PFSK-1 (cell line): ENCODE data around the gene TCOF1.

Source experiments
- FOXP2 ChIP-seq: optimal IDR thresholded peaks from 2 replicates; pipeline ENCODE3; 2011; ENCODE audit warnings: borderline replicate concordance, control low read depth, inconsistent platforms; ENCODE audit not compliant: insufficient read depth; ENCODE audit errors: extremely low read length, extremely low read depth
- POLR2AphosphoS5 ChIP-seq: IDR thresholded peaks from 2 replicates; pipeline ENCODE4 v1.6.1; 2012; ENCODE audit warnings: low read depth, mild to moderate bottlenecking, control low read depth, low read length, moderate library complexity
- REST ChIP-seq, 2 experiments: IDR thresholded peaks; 2 replicates each; pipeline versions ENCODE4 v1.6.1 to v1.8.0; 2011 to 2012; ENCODE audit warnings: low read depth in 2 of 2, low read length in 2 of 2, control low read depth in 1 of 2, inconsistent platforms in 1 of 2, mild to moderate bottlenecking in 1 of 2, moderate library complexity in 1 of 2; ENCODE audit not compliant: insufficient read depth in 1 of 2
- SIN3A ChIP-seq: IDR thresholded peaks from 2 replicates; pipeline ENCODE4 v1.6.1; 2012; ENCODE audit warnings: mild to moderate bottlenecking, low read length, moderate library complexity, borderline replicate concordance; ENCODE audit not compliant: insufficient read depth
- TAF1 ChIP-seq: IDR thresholded peaks from 2 replicates; pipeline ENCODE4 v1.6.1; 2012; ENCODE audit warnings: low read length, control low read depth, borderline replicate concordance; ENCODE audit not compliant: insufficient read depth

The TCOF1 gene

GRCh38 chr5:150319484-150319790 is 38.1 kb upstream of the TCOF1 start:
- no peak for TF ChIP-seq SIN3A

- no peak for TF ChIP-seq TAF1
- no peak; the same call in 1 of the 2 replicates for TF ChIP-seq SIN3A
- TF ChIP-seq POLR2AphosphoS5 = no peak
Measured at GRCh38 chr5:150320044-150320613, 37.4 kb upstream of the TCOF1 start.

GRCh38 chr5:150321211-150321610 is 36.3 kb upstream of the TCOF1 start:
- TF ChIP-seq POLR2AphosphoS5 = no peak
- TF ChIP-seq SIN3A = no peak
- TF ChIP-seq TAF1 = no peak

- no peak for TF ChIP-seq SIN3A
Measured at GRCh38 chr5:150321784-150322183, 35.7 kb upstream of the TCOF1 start.

GRCh38 chr5:150322202-150322601 is 35.3 kb upstream of the TCOF1 start:
- TF ChIP-seq TAF1 = no peak
- TF ChIP-seq FOXP2 = no peak
- no peak for TF ChIP-seq POLR2AphosphoS5

- no peak for TF ChIP-seq REST (IDR thresholded peaks at IDR 0.05; ENCODE audit: insufficient read depth in 1 of 2, low read depth in 2 of 2, low read length in 2 of 2)
- no peak for TF ChIP-seq SIN3A
- no peak for TF ChIP-seq POLR2AphosphoS5
- no peak for TF ChIP-seq TAF1
- TF ChIP-seq FOXP2 = no peak
Measured at GRCh38 chr5:150323092-150323491, 34.4 kb upstream of the TCOF1 start.

- TF ChIP-seq SIN3A (no peak), POLR2AphosphoS5 (no peak)
Measured at GRCh38 chr5:150323819-150324218, 33.7 kb upstream of the TCOF1 start.

GRCh38 chr5:150325426-150325825 is 32.1 kb upstream of the TCOF1 start:
- TF ChIP-seq FOXP2 = no peak
- no peak for TF ChIP-seq SIN3A

- TF ChIP-seq FOXP2 (no peak), SIN3A (no peak), REST (IDR thresholded peaks at IDR 0.05; ENCODE audit: insufficient read depth in 1 of 2, low read depth in 2 of 2, low read length in 2 of 2) (no peak), TAF1 (no peak), POLR2AphosphoS5 (no peak)
Measured at GRCh38 chr5:150326707-150327106, 30.8 kb upstream of the TCOF1 start.

GRCh38 chr5:150327139-150327538 is 30.4 kb upstream of the TCOF1 start:
- TF ChIP-seq TAF1 (no peak), POLR2AphosphoS5 (no peak), REST (IDR thresholded peaks at IDR 0.05; ENCODE audit: insufficient read depth in 1 of 2, low read depth in 2 of 2, low read length in 2 of 2) (no peak), SIN3A (no peak), FOXP2 (no peak)
